Skeletal muscle cell (primary cell): ENCODE data around the gene CARTPT.

ENCODE experiments used
- DNase-seq: peaks from one replicate; pipeline ENCODE4 v3.0.0-alpha.2; 2010; ENCODE audit warnings: low read depth
- H3K4me3 ChIP-seq: 2 replicates; pipeline ENCODE4 v1.5.1; 2011; ENCODE audit warnings: low read depth, mild to moderate bottlenecking, control low read depth, low read length, moderate library complexity

Gene CARTPT

DNA sequence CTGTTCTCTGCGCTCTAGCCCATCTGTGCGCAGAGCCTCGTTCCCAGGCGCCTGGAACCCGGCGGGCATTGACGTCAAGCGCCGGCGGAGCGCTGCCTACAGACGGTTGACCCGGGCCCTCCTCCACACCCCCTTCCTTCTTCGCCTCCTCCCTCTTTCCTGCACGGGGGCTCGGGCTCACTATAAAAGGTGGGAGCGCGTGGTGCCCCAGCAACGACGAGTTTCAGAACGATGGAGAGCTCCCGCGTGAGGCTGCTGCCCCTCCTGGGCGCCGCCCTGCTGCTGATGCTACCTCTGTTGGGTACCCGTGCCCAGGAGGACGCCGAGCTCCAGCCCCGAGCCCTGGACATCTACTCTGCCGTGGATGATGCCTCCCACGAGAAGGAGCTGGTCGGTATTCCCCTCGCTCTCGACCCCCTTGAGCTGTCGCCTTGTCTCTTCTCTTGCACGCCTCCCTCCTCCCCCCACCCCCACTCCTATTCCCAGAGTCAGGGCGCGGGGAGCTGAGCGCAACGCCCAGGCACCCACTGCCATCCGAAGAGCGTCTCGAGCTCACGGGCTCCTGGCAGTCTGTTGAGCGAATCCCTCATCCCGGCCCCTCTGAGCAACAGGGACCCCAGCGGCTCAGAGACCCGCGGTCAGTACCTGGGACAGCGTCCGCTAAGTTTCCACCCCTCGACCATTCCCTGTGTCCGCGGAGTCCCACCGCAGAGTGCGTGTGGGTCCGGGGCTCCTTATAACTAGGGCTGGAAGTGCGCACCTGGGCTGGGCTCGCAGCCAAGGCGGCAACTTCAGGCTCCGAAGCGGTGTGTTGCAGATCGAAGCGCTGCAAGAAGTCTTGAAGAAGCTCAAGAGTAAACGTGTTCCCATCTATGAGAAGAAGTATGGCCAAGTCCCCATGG, at the start of gene CARTPT:
Gene CARTPT, plus strand, starts transcription at position 213 of the 902 bp plus-strand sequence. Its CDS starts 19 bp downstream, at position 232.
- DNase-seq, result no peak
- no peak within 1 kb of the TSS for H3K4me3 ChIP-seq

DNA sequence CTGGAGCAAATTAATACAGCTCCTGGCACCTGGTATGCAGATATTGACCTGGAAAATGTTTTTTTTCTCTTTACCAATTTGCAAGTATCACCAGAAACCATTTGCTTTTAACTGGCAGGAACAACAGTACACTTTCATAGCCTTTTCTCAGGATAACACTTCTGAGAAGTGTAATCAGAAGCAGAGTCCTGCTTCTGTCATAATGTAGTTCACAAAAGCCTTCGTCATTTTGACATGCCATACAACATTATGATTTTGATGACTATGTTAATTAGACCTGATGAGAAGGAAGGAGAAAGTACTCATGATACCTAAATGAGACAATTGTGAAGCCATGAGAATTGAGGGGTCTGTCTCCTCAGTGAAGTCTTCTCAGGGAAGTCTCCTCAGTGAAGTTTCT, 41.1 kb upstream of the CARTPT start:
- no peak overlapping the region for H3K4me3 ChIP-seq
- no peak for DNase-seq

DNA sequence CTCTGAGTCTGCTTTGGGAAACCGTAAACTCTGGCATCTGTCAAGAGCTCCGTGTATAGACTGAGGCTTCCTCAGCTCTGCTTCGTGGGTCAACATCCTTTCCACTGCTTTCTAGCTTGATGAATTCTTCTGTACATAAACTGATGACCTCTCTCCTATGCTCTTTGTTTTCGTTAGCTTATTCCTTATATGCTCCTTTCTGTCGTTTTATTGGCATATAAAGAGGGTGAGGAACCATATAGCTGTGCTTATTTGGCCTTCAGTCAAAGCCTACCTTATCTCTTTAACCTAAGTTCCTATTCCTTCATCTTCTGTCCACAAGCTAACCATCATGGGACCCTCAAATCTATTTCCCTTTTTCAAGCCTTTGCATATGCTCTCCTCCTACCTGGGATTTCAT, 39.4 kb upstream of the CARTPT start:
- no peak overlapping the region for H3K4me3 ChIP-seq
- DNase-seq, result no peak

DNA sequence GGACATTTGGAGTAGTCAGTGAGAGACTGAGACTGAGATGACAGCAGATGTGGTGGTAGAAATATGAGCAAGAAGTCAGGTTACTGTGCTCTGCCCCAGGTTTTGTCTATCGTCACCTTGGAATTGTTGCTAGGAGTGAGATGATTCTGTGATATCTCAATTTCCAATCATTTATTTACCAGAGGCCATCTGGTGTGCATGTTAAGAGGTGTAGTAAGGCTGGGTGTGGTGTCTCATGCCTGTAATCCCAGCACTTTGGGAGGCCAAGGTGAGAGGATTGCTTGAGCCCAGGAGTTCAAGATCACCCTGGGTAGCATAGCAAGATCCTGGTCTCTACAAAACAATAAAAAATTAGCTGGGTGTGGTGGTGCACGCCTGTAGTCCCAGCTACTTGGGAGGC, 38.6 kb upstream of the CARTPT start:
- no peak overlapping the region for H3K4me3 ChIP-seq
- DNase-seq, result no peak

DNA sequence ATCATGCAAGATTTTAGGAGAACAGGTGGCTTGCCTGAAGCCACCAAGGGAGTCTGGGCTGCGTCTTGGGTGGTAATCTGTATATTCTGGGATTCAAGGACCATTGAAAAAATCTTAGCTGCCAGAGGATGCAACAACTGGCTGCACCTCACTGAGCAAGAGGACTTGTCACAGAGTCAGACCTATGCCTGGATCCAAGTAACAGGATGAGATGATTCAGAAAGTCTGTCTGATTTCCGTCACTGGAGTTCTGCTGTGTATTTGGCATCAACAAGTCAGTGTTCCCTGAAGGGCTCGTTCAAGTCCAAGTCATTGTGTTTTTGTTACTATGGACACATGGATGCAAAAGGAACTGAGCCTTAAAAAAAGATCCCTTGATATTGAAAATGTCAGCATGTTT, 37.8 kb upstream of the CARTPT start:
- H3K4me3 ChIP-seq, result no peak overlapping the region
- DNase-seq, result no peak

DNA sequence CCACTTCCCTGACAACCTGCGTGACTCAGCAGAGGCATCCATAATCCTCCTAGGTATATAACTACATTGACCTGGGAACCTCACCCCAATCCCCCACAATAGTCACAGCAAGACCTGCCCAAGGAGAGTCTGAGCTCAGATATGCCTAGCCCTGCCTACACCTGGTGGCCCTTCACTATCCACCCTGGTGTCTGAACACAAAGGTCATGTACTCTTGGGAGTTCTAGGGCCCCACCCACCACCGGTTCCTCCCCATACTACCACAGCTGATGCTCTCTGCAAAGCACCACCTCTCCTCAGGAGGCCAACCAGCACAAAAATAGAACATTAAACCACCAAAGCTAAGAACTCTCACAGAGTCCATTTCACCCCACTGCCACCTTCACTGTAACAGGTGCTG, 34.8 kb upstream of the CARTPT start:
- no peak overlapping the region for H3K4me3 ChIP-seq
- no peak for DNase-seq

DNA sequence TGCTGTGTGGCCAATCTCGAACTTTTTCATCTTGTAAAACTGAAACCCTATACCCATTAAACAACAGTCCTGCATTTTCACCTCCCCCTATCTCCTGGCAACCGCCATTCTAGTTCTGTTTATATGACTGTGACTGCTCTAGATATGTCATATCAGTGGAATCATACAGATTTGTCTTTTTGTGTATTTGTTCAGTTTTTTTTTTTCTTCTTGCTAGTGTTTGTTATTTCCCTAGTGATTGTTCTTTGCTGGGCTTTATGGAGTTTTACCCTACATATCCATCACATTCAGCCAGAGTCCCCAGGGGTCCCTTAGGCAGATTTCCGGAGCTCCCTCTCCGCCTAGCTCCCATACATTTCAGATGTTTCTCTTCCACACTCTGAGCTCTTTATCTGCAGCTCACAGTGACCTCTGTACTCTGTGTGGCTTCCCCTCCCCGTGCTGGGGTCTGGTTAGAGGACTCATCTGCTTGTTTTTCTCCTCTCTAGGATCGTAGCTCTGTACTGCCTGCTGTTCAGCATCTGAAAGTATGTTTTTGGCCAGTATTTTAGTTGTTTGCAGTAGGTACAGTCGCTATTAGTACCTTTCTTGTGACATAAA, 25.1 kb upstream of the CARTPT start:
- no peak overlapping the region for H3K4me3 ChIP-seq
- no peak for DNase-seq

DNA sequence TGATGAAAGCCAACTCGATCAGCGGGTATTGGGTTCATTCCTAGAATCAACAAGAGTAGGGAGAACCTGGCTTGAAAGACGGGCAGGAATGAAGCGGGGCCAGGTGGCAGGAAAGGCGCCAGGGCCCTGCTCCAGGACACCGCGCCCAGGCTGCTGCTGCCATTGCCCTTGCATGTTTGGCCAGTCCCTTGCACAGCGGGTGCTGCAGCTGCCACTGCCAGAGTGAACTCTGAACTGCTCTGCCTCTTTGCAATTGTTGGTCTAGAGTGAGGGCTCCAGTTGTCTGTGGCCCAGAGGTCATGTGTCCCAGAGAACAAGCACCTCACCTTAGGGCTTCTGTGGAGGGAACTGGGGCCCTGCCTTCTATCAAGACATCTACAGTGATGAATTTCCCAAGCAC, 24.0 kb upstream of the CARTPT start:
- H3K4me3 ChIP-seq, result no peak overlapping the region
- DNase-seq, result no peak

DNA sequence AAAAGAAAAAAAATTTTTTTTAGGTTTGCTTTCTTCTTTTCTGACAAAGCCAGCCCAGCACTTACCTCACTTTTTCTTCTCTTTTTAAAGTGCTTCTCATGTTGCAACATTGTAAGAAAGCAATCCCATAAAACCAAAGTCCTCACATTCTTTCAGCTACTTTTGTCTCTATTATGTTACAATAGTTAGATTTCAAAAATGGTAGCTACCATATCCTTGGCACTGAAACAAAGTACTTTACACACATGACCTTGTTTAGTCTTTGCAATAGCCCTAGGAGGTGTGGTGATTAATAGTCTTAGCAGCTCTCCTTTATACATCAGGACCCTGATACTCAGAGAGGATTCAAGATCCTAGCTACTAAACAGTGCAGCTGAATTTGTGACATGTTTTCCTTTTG, 23.5 kb upstream of the CARTPT start:
- no peak overlapping the region for H3K4me3 ChIP-seq
- no peak for DNase-seq

DNA sequence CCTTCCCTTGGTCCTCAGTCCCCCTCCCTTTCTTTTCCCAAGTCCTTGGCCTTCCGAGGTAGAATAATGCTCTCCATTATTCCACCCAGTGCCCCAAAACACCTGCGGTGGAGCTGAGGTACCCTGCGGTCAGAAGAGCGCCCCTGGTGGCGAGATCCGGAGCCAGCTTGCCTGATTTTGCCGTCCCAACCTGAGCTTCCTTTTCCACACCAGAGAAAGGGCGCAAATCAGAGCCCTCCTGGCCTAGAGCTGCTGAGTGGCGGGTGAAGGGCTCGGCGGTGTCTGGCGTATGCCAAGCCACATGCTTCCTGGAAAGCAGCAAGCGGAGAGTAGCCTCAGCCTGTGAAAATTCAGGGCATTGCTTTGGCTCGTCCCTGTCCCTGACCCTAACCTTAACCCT, 21.1 kb upstream of the CARTPT start:
- no peak for DNase-seq
- no peak overlapping the region for H3K4me3 ChIP-seq

DNA sequence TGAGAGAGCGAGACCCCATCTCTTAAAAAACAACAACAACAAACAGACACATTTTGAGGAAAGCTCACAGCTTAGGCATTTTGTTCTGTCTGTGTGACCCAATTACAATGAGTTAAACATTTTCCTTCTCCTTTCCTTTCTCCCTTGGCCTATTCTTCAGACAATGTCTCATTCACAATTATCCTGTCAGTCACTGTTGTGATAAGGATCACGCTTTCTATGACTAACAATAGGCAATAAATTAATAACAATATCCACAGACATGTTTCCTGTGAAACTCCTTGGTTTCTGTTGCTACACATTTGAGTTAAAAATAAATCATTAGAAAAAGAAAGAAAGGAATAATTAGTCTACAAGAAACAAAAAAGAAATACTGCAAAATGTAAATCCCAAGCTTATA, 19.8 kb upstream of the CARTPT start:
- H3K4me3 ChIP-seq, result no peak overlapping the region
- no peak for DNase-seq

DNA sequence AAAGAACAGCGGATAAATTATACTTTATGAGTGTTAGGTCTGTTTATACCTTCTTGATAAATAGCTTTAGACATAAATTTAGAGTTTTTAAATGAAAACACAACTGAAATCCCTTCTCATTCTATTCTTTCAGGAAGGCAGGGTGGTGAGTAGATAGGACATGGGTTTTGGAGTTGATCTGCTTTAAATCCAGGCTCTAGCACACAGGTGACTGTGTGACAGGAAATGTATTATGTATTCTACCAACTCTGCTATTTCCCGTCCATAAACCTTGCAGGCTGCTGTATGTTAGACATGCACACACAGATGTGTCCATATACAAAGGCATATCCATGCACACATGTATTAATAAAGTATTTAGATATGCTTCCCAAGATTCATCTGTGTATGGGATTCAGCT, 19.3 kb upstream of the CARTPT start:
- H3K4me3 ChIP-seq, result no peak overlapping the region
- no peak for DNase-seq

DNA sequence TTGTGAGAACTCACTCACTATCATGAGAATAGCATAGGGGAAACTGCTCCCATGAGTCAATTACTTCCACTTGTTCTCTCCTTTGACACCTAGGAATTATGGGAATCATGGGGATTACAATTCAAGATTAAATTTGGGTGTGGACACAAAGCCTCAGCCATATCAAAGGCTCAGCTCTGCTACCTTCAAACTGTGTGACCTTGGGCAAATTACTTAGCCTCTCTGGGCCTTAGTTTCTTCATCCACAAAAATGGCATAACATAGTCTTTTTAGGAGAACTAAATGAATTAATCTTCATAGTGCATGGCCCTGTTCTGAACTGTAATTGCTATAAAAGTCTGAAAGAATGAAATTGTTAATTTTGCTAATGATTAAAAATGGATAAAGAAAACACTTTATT, 18.3 kb upstream of the CARTPT start:
- H3K4me3 ChIP-seq, result no peak overlapping the region
- no peak for DNase-seq

DNA sequence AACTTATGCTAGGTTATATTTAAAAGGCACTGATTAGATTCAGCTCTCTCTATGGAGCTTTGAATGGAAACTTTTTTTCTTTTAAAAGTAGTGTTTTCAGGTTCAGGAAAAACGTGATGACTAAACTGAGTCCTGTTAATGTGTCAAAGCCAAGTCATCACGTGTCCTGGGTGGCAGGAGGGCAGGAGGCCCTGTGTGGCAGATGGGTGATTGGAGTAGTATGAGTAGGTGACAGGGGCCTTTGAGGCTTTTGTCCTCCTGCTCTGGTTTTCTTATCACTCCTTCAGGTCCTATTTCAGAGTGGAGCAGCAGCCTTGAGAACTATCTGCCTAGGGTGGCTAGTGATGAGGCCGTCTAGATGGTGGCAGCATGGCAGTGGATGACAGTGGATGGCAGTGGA, 17.7 kb upstream of the CARTPT start:
- DNase-seq, result no peak

DNA sequence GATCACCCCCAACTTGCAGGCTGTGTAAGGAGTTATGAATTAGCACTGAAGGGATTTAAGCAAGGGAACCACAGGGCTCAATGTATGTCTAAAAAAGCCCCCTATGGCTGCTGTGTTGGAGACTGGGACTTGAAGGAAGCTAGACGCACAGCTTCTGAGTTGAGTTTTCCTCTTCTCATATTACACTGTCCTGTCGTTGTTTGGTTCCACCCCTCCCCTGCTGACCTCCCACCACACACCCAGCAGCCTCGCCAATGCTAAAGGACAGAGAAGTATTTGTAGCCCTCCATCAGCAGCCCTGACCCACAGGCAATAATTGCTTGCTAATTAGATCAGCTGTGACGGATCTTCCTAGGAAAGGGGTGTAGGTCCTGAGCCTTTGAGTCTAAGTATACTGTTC, 15.1 kb upstream of the CARTPT start:
- DNase-seq, result no peak
- no peak overlapping the region for H3K4me3 ChIP-seq

More for the DNA sequence above, 17.7 kb upstream of the CARTPT start:
- H3K4me3 ChIP-seq, result no peak overlapping the region

DNA sequence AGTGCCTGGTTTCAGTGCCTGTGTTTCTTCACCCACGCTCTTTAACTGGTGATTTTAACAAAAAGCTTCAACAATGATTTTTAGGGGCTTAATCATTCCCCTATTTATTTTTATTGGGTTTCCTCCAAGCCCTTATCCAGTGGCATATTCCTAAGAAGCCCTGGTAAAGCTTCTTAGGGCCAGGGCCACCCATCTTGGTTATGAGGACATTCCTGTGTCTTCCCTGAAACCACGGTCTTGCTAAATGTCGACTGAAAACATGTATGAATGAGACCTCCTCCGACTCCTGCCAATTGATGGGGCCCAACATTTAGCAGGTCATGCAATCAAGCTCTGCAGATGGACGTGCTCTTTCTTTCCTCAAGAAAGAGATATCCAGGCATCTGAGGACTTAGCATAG, 13.7 kb upstream of the CARTPT start:
- no peak for DNase-seq

DNA sequence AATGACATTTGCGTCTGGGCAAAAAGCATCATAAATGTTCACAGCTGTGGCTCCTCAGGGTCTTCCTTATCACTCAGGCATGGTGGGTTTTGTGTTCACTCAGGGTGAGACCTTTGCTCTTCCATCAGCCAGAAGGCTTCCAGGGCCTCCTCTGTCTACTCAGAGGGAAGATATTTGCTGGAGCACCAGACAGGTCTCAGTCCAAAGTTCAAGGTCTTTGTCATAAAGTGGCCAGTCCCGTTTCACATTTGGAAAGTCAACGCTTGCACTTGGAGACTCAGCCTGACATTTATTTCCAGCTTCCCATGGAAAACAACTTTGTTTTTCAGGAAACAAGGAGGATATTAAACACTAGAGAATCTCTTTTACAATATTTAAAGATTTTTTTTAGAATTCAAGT, 12.2 kb upstream of the CARTPT start:
- no peak for DNase-seq
- no peak overlapping the region for H3K4me3 ChIP-seq

More for the DNA sequence above, 13.7 kb upstream of the CARTPT start:
- H3K4me3 ChIP-seq, result no peak overlapping the region

DNA sequence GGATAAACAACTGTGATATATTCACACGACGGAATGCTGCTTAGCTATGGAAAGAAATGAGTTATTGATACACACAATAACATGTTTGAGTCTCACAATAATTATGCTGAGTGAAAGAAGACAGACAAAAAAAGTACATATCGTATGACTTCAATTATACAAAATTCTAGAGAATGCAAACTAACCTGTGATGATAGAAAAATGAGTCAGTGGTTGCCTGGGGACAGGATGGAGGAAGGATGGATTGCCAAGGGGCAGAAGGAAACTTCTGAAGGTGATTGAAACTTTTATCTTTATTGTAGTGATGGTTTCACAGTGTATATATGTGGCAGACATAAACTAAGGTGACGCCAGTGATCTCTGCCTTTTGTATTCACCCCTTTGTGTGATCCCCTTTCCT, 7.5 kb upstream of the CARTPT start:
- no peak for DNase-seq
- H3K4me3 ChIP-seq, result no peak overlapping the region

DNA sequence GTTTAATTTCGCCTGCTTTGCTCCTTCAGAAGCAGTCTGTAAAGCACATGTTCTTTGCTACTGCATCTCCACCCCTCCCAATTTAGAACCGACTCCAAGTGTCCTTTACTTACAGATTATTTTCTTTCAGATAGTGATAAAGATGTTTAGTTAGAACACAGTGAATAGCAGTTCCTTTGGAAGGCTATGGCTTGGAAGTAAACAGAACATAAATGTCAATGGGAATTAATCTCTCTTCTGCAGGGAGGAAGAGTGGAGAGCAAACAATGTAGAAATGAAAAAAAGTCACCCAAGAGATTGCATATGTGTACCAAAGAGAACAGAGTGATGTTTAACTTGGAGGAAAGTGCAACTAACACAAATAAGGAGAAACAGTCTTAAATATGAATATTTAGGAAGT, 4.2 kb upstream of the CARTPT start:
- no peak for DNase-seq
- no peak overlapping the region for H3K4me3 ChIP-seq

DNA sequence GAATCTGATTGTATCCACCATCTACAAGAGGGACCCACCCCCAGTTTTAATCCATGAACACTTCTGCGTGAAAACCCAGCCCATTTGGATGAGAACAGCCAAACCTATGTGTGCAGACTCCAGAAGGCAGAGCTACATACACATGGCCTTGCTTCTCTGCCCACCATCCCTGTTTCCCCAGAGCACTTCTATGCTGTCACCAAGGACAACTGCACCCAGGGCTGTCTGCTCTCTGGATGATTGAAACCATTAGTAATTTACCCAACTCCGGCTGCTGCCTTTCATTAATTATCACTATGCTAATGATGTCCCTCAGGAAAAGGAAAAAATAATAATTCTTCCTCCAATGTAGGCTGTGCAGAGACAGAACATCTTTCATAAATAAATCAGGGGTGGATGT, 8.9 kb downstream of the CARTPT start:
- H3K4me3 ChIP-seq, result no peak overlapping the region
- DNase-seq, result no peak

DNA sequence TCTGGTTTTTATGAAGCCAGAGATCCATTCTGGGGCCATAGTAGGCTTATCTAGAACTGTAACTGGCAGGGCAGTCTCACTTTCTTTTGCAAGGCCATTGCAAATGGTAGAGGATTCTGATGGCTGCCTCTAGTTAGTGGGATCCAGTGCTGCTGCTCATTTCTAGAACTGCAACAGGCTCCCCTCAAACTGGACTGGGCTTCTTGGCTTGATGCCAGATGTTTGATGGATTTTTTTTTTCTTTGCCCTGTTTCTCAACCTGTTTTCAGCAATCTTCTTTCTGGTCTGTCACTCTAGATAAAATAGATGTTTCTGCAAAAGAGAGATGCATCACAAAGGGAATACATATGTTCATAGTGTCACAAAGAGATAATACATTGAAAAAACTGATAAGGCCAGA, 11.9 kb downstream of the CARTPT start:
- no peak overlapping the region for H3K4me3 ChIP-seq

More for the DNA sequence above, 11.9 kb downstream of the CARTPT start:
- no peak for DNase-seq
